ENCODE data around the gene DNMT3A. TPM values are rescaled to one million over a fixed set of nuclear protein-coding genes. Genes with fewer than 3 reads are reported as not detected.

Gene DNMT3A
- total and polyA plus RNA-seq, 2 donors (not counting 3 experiments of a cell fraction or from before 2014, with no cell fraction given): 23.3 to 71.7 TPM

GRCh38 chr2:25355270-25355669 lies 13.5 kb upstream of the DNMT3A start:
- FAIRE-seq (no peak), DNase-seq (ENCODE audit: low read depth, low spot score) (no peak)
- Histone ChIP-seq H3K79me2 (ENCODE audit: control insufficient read depth, insufficient read depth, low read length) (no peaks in the 10 kb centered on the region), H3K4me2 (ENCODE audit: insufficient read depth, low read length) (no peak overlapping the region), H3K4me3 (replicated peaks in 1 of 3; ENCODE audit: insufficient read depth in 1 of 3, low read depth in 1 of 3, low read length in 3 of 3) (no peak overlapping the region), H3K36me3 (ENCODE audit: control insufficient read depth in 2 of 2, extremely low read depth in 1 of 2, insufficient read depth in 2 of 2, low read length in 2 of 2) (no peaks in the 10 kb centered on the region), H4K20me1 (replicated peaks; ENCODE audit: control insufficient read depth, extremely low read depth, insufficient read depth, low read length) (no peaks in the 10 kb centered on the region), H3K9ac (replicated peaks; ENCODE audit: extremely low read depth, insufficient read depth, low read length) (no peak overlapping the region), H3K27ac (ENCODE audit: insufficient read depth, low read depth, low read length) (no peak overlapping the region), H3K4me1 (ENCODE audit: control insufficient read depth, extremely low read depth, insufficient read depth, low read length) (no peaks in the 10 kb centered on the region), H2AFZ (ENCODE audit: low read depth, low read length) (no peak overlapping the region), H3K9me1 (replicated peaks; ENCODE audit: control insufficient read depth, extremely low read depth, insufficient read depth, low read length) (no peaks in the 10 kb centered on the region), H3K27me3 (ENCODE audit: control insufficient read depth in 2 of 2, insufficient read depth in 2 of 2, low read length in 2 of 2) (peaks cover 0 to 4% of the 10 kb centered on the region in 2 experiments), H3K9me3 (replicated peaks; ENCODE audit: control insufficient read depth, insufficient read depth, low read length) (no peaks in the 10 kb centered on the region)
- BruUV-seq (replicated peaks): no TSS peak
- POLR2A ChIA-PET: no interaction called here
- CTCF ChIA-PET: no interaction called here
- no peak for TF ChIP-seq FOS (IDR thresholded peaks at IDR 0.05; ENCODE audit: borderline replicate concordance, insufficient read depth, low read length)
- TF ChIP-seq MAX (IDR thresholded peaks at IDR 0.05; ENCODE audit: insufficient read depth, insufficient read length): no peak
- TF ChIP-seq POLR2AphosphoS5 (IDR thresholded peaks at IDR 0.05; ENCODE audit: insufficient read depth, low read depth, low read length): no peak
- TF ChIP-seq GATA2 (IDR thresholded peaks at IDR 0.05; ENCODE audit: insufficient read depth, insufficient read length, low read depth, low read length): no peak
- TF ChIP-seq POLR2A (IDR thresholded peaks at IDR 0.05; ENCODE audit: low read depth, low read length): no peak
- TF ChIP-seq MYC (IDR thresholded peaks at IDR 0.05; ENCODE audit: low read depth, low read length): no peak
- TF ChIP-seq CTCF (IDR thresholded peaks at IDR 0.05; ENCODE audit: extremely low read depth in 1 of 2, insufficient read depth in 1 of 2, low read depth in 1 of 2, low read length in 2 of 2): no peak
- no peak for TF ChIP-seq EZH2 (IDR thresholded peaks at IDR 0.05; ENCODE audit: borderline replicate concordance, low read depth, low read length, severe bottlenecking)
- no peak for TF ChIP-seq JUN (IDR thresholded peaks at IDR 0.05; ENCODE audit: borderline replicate concordance, insufficient read depth, insufficient read length, low read depth)
- dilution Hi-C loops (cut with MboI; ENCODE audit: extremely low pct_ligation_motif_present, low sequenced_read_pairs) (no loop called here), intact Hi-C loops (cut with micrococcal nuclease) (no loop called here)
